K562 (cell line): Measurements from ENCODE around the gene RHOU.

Source experiments
- ETV6 ChIP-seq, 3 experiments: fragments of 150-350 bp in 1 of 3; sonication (generic) in 1 of 3; formaldehyde crosslinking in 1 of 3; IDR thresholded peaks; 2 replicates each; pipeline versions ENCODE4 v1.6.1 to v1.8.0; 2014 to 2022; ENCODE audit warnings: borderline replicate concordance in 2 of 3, low read depth in 2 of 3, antibody characterized with exemption in 1 of 3, low read length in 1 of 3, mild to moderate bottlenecking in 1 of 3, missing genetic modification reagents in 1 of 3
- TAF1 ChIP-seq: IDR thresholded peaks from 2 replicates; pipeline ENCODE4 v1.6.1; 2011; ENCODE audit warnings: mild to moderate bottlenecking, low read length, moderate library complexity; ENCODE audit not compliant: insufficient read depth, control insufficient read depth, severe bottlenecking; ENCODE audit errors: extremely low read depth
- UBTF ChIP-seq, 2 experiments: IDR thresholded peaks; 2 replicates each; pipeline ENCODE4 v1.6.1; 2012; ENCODE audit warnings: improper control_type of control experiment in 2 of 2, low read depth in 2 of 2, low read length in 2 of 2, borderline replicate concordance in 1 of 2
- ZFP36 ChIP-seq: fragments of 150-350 bp; IDR thresholded peaks from 2 replicates; pipeline ENCODE4 v1.6.1; 2018; ENCODE audit warnings: low read length, low read depth; ENCODE audit not compliant: partially characterized antibody
- ZFX ChIP-seq: sonication (generic); formaldehyde crosslinking; IDR thresholded peaks from 2 replicates; pipeline ENCODE4 v1.8.0; 2022; ENCODE audit warnings: mild to moderate bottlenecking, missing genetic modification reagents, moderate library complexity
- ZNF764 ChIP-seq: fragments of 250-450 bp; sonication (Bioruptor Pico); IDR thresholded peaks from 2 replicates; pipeline ENCODE4 v1.4.0; 2020; ENCODE audit warnings: low read depth, mild to moderate bottlenecking, moderate library complexity
- ZNF780A ChIP-seq: fragments of 250-450 bp; sonication (Bioruptor Pico); IDR thresholded peaks from 2 replicates; pipeline ENCODE4 v1.5.0; 2021; ENCODE audit warnings: mild to moderate bottlenecking

DNA sequence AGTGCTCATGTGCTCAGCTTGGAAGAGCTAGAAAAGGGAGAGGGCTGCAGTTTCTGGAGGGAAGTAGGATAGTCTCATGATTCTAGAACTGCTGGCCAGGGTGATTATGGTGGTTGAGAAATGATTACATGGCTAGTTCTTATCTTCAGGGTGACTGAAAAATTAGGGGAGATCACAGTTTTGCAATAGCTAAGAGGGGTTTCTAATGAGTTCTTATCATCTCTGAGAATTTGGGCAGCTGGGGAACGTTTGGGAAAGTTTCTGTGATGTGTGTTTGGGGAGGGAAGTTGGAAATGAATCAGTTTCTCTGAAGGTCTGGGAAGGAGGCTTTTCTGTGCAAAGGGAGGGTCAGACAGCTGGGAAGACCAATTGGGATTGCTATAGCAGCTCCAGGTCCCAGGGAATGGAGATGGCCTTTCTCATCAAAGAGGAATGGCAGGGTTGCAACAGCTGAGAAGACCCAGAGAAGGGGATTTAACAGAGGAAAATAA, 7.6 kb upstream of the RHOU start:
- no peak for TF ChIP-seq UBTF (IDR thresholded peaks at IDR 0.05; ENCODE audit: borderline replicate concordance in 1 of 2, low read depth in 2 of 2, low read length in 2 of 2)
- TF ChIP-seq ZFP36 = no peak
- TF ChIP-seq ETV6 (IDR thresholded peaks at IDR 0.05; ENCODE audit: borderline replicate concordance in 1 of 2, low read depth in 2 of 2, low read length in 1 of 2) = no peak
- TF ChIP-seq ETV6 (CRISPR knock-in tag; IDR thresholded peaks at IDR 0.05; ENCODE audit: borderline replicate concordance) = no peak
- TF ChIP-seq ZNF780A (CRISPR knock-in tag) = no peak
- no peak for TF ChIP-seq TAF1
- TF ChIP-seq ZNF764 (CRISPR knock-in tag) = no peak
- TF ChIP-seq ZFX (CRISPR knock-in tag) = no peak
